Measurements from ENCODE around the gene ATP9A.
"Not testable (repeated sequence)": the region's sequence is repeated elsewhere in the genome, so short reads cannot be mapped to it uniquely, and the experiment has no call there.

ATP9A gene

GRCh38 chr20:51768759-51769517, 748 bp upstream of the ATP9A start:
- TF ChIP-seq CTCF (IDR thresholded peaks at IDR 0.05; ENCODE audit: extremely low read depth, missing control alignments) = no peak
- DNase-seq (ENCODE audit: low spot score) = no peak

DNA sequence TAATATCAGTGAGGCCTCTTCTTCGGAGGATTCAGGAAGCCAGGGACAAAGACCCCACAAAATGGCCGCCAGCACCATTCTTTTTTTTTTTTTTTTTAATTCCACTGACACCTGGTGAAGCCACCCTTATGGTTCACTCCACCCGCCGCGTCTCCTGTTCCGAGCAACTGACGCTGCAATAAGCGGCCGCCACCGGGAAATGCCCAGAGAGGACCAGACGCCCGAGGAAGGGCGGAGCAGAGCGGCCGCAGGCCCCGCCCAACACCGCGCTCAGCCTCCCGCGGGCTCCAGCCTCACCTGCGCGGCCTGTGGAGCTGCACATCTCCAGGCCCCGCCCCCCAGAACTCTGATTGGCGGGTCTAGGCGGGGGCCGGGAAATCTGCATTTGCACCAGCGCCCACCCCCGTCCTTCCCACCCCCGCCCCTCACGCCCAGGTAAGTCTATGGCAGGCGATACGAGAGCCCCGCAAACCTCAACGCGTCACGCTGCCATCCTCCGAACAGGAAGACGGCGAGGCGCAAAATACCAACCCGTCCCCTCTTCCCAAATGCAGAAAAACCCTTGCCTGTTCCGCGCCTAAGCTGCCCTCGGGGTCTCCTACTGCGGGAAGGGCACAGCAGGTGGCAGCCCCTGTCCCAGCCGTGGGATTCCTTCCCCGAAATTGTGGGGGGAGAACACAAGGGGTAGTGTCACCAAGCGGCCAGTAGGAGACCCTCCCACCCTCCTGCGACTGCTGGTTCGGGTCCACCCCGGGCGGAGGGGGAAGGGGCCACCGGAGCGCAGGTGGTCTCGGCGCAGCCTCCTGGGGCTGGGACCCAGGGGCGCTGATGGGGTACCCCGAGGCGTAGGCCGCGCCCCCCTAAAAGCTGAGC, 960 bp downstream of the ATP9A start:
- DNase-seq (ENCODE audit: low spot score) = peak; percentile 53
- no peak for TF ChIP-seq CTCF (IDR thresholded peaks at IDR 0.05; ENCODE audit: extremely low read depth, missing control alignments)

GRCh38 chr20:51765381-51765780, 2.8 kb downstream of the ATP9A start:
- not testable (repeated sequence) for DNase-seq (ENCODE audit: low spot score)

DNA sequence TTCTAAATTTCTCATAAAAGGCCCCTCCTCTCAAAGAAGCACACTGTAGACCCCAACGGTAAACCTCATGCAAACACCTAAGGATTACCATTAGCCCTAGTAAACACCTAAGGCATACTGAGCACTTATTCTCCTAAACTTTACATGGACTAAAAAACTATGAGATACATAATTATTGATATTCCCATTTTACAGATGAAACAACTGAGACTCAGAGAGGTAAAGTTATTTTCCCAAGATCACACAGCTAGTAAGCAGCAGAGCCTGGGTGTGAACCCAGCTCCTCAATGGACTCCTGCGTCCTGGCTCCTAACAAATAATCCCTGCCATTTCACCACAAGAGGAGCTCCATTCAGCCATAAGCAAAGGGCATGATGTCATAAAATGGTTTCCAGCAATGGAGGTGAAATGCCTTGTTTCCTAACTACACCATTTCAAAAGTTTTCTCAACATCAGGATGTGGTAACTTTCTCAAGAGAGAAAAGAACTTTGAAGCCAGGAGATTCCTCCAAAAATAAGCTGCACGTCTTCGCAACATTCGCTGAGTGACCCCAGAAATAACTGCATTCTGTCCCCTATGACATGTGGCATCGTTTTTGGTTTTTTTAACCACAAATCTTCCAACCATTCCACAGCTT, 4.1 kb downstream of the ATP9A start:
- DNase-seq (ENCODE audit: low spot score) = no peak
- no peak for TF ChIP-seq CTCF (IDR thresholded peaks at IDR 0.05; ENCODE audit: extremely low read depth, missing control alignments)

- TF ChIP-seq CTCF (IDR thresholded peaks at IDR 0.05; ENCODE audit: extremely low read depth, missing control alignments) = no peak
- DNase-seq (ENCODE audit: low spot score) = no peak
Measured at GRCh38 chr20:51760905-51761546, 7.2 kb downstream of the ATP9A start.

DNA sequence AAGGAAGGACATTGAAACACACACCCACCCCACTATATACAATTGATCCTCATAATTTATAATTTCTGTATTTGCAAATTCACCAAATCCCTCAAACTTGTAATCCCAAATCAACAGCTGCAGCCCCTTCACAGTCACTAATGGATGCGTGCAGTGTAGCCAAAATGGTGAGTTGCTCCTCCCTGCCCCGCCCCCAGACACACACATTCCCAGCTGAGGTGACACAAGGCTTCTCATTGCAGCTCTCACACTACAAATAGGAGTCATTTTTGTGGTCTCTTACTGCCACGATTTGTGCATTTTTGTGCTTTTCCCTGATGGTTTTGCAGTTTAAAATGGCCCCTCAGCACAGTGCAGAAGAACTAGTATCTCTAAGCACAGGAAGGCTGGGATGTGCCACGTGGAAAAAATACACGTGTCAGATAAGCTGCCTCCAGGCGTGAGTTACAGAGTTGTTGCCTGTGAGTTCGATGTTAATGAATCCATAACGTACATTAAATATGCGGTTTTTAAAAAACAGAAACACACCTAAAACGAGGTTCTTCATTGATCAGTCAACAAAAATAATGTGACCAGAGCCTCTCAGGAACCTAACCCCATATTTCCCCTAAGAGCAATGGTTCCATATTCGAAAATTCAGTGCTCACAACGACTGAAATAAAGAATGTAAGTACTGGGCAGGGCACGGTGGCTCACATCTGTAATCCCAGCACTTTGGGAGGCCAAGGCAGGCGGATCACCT, 8.2 kb downstream of the ATP9A start:
- no peak for TF ChIP-seq CTCF (IDR thresholded peaks at IDR 0.05; ENCODE audit: extremely low read depth, missing control alignments)
- DNase-seq (ENCODE audit: low spot score) = no peak

- DNase-seq (ENCODE audit: low spot score) = no peak
- no peak for TF ChIP-seq CTCF (IDR thresholded peaks at IDR 0.05; ENCODE audit: extremely low read depth, missing control alignments)
Measured at GRCh38 chr20:51758978-51759544, 9.1 kb downstream of the ATP9A start.

Data from GM20000 (cell line).